ENCODE results near the gene FMO1. TPM values are rescaled to one million over a fixed set of nuclear protein-coding genes. Genes with fewer than 3 reads are reported as not detected.

FMO1 gene
- total RNA-seq = not detected in 2 replicates

DNA sequence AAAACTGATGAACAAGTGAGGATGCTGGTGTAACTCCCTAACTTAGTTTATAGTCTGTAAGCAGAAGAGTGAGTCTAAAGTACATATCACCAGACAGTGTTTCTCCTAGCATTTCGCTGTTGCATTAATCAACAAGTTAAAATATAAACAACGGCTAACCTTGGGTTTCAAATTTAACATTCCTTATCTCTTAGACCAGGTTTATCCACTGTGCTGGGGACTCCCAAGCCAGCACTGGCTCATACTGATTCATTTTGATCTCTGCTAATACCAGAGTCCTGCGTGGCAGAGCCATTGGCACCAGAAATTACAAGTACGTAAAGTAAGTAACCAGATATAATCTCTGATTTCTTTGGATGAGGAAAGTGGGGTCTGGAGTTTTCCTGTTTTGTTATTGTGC is at the start of gene FMO1:
Gene FMO1 (plus strand): TSS at position 193 of the 400 bp plus-strand sequence. CDS start 9,594 bp downstream, outside the sequence.

GRCh38 chr1:171313835-171314320 is 65.6 kb downstream of the FMO1 start, which contains the start of gene FMO4:
Gene FMO4, plus strand, starts transcription at chr1:171314183. Its CDS starts 5,643 bp downstream, at chr1:171319826.

Other genes starting within 250 kb of the FMO1 start
- gene FMO3, start 157.6 kb upstream of the FMO1 start, total RNA-seq = not detected in 2 replicates
- 0.08 TPM in 1 of 2 replicates, not detected in the other for gene FMO2, start 63.2 kb upstream of the FMO1 start, total RNA-seq
- 3.0 and 7.7 TPM in 2 replicates for gene FMO4, start 65.7 kb downstream of the FMO1 start, total RNA-seq
- 61.6 and 66.8 TPM in 2 replicates for gene PRRC2C, start 237.0 kb downstream of the FMO1 start, total RNA-seq